NB4 (cell line): ENCODE measurements around the gene BCL2.

ENCODE experiments used
- DNase-seq: peaks from one replicate; pipeline ENCODE4 v3.0.0; 2010; ENCODE audit warnings: low read depth
- H3K4me3 ChIP-seq: one replicate; pipeline ENCODE4 v1.5.1; 2011; ENCODE audit warnings: mild to moderate bottlenecking, low read depth, low read length, moderate library complexity
- CTCF ChIP-seq: IDR thresholded peaks from one replicate; pipeline ENCODE4 v1.5.1; 2012; ENCODE audit warnings: low read depth, low read length
- MAX ChIP-seq: IDR thresholded peaks from 2 replicates; pipeline ENCODE4 v1.6.1; 2011; ENCODE audit warnings: low read depth, low read length
- MYC ChIP-seq: IDR thresholded peaks from 2 replicates; pipeline ENCODE4 v1.6.1; 2011; ENCODE audit warnings: low read depth, low read length
- POLR2A ChIP-seq: IDR thresholded peaks from 2 replicates; pipeline ENCODE4 v1.6.1; 2011; ENCODE audit warnings: mild to moderate bottlenecking; ENCODE audit not compliant: insufficient read length; ENCODE audit errors: extremely low read depth

BCL2 gene

GRCh38 chr18:63187791-63188460 is 131.6 kb downstream of the BCL2 start:
- DNase-seq = no peak
- no peak overlapping the region for H3K4me3 ChIP-seq
- TF ChIP-seq MYC (no peak), MAX (no peak), CTCF (no peak), POLR2A (no peak)

GRCh38 chr18:63187223-63187574 is 132.4 kb downstream of the BCL2 start:
- no peak for DNase-seq
- TF ChIP-seq CTCF = no peak
- no peak for TF ChIP-seq MYC
- TF ChIP-seq MAX = no peak

GRCh38 chr18:63186520-63187222 is 132.9 kb downstream of the BCL2 start:
- TF ChIP-seq POLR2A = no peak
- no peak for TF ChIP-seq MYC
- TF ChIP-seq MAX = no peak
- no peak for TF ChIP-seq CTCF
- no peak overlapping the region for H3K4me3 ChIP-seq
- no peak for DNase-seq

More at GRCh38 chr18:63187223-63187574, 132.4 kb downstream of the BCL2 start:
- no peak overlapping the region for H3K4me3 ChIP-seq

- DNase-seq = no peak
- H3K4me3 ChIP-seq = no peak overlapping the region
- no peak for TF ChIP-seq MAX
- no peak for TF ChIP-seq POLR2A
- TF ChIP-seq MYC = no peak
- TF ChIP-seq CTCF = no peak
These were observed 133.6 kb downstream of the BCL2 start for GRCh38 chr18:63185984-63186383.

- H3K4me3 ChIP-seq = no peak overlapping the region
- no peak for TF ChIP-seq POLR2A
- no peak for DNase-seq
These were observed 135.4 kb downstream of the BCL2 start for GRCh38 chr18:63183952-63184770.

- TF ChIP-seq MYC (no peak), CTCF (no peak), MAX (no peak), POLR2A (no peak)
- no peak overlapping the region for H3K4me3 ChIP-seq
- DNase-seq = no peak
These were observed 136.2 kb downstream of the BCL2 start for GRCh38 chr18:63183378-63183777.
